HEK293T (cell line): ENCODE measurements around the gene GTPBP3.

ENCODE experiments used
- CTCF ChIA-PET: fragments of 350-600 bp; formaldehyde crosslinking; extraction: SDS; loops from one replicate; lab custom pipeline; 2021; ENCODE audit warnings: antibody characterized with exemption, inconsistent platforms; lab: Yijun Ruan, JAX
- POLR2A ChIA-PET: fragments of 350-600 bp; formaldehyde crosslinking; extraction: SDS; loops from one replicate; lab custom pipeline; 2020; ENCODE audit warnings: antibody characterized with exemption, inconsistent platforms; lab: Yijun Ruan, JAX
- DNase-seq: peaks from one replicate; pipeline ENCODE4 v3.0.0; 2012; ENCODE audit warnings: mixed read lengths; ENCODE audit errors: extremely low spot score
- ARNT ChIP-seq: fragments of 450-650 bp; IDR thresholded peaks from 2 replicates; pipeline ENCODE4 v1.6.1; 2017; ENCODE audit warnings: mild to moderate bottlenecking
- BHLHE40 ChIP-seq: fragments of 450-650 bp; IDR thresholded peaks from 2 replicates; pipeline ENCODE4 v1.6.1; 2016; ENCODE audit warnings: mild to moderate bottlenecking, moderate library complexity, borderline replicate concordance
- CTBP1 ChIP-seq: fragments of 450-650 bp; IDR thresholded peaks from 2 replicates; pipeline ENCODE4 v1.6.1; 2016; ENCODE audit warnings: borderline replicate concordance
- ELF4 ChIP-seq: fragments of 450-650 bp; IDR thresholded peaks from 2 replicates; pipeline ENCODE4 v1.6.1; 2017; ENCODE audit warnings: antibody characterized with exemption
- FOXA1 ChIP-seq: fragments of 450-650 bp; IDR thresholded peaks from 2 replicates; pipeline ENCODE4 v1.6.1; 2016; ENCODE audit warnings: mild to moderate bottlenecking
- FOXK2 ChIP-seq: fragments of 450-650 bp; IDR thresholded peaks from 2 replicates; pipeline ENCODE4 v1.6.1; 2016; ENCODE audit warnings: mild to moderate bottlenecking
- FOXM1 ChIP-seq: fragments of 450-650 bp; IDR thresholded peaks from 2 replicates; pipeline ENCODE4 v1.6.1; 2017; ENCODE audit warnings: mild to moderate bottlenecking, borderline replicate concordance
- HDGF ChIP-seq: fragments of 450-650 bp; IDR thresholded peaks from 2 replicates; pipeline ENCODE4 v1.6.1; 2017; ENCODE audit warnings: antibody characterized with exemption, borderline replicate concordance
- L3MBTL2 ChIP-seq: fragments of 450-650 bp; conservative IDR thresholded peaks from 2 replicates; pipeline ENCODE4 v1.6.1; 2016; ENCODE audit warnings: mild to moderate bottlenecking
- LEF1 ChIP-seq: fragments of 450-650 bp; IDR thresholded peaks from 2 replicates; pipeline ENCODE4 v1.6.1; 2017; ENCODE audit warnings: mild to moderate bottlenecking, borderline replicate concordance
- NFRKB ChIP-seq: fragments of 450-650 bp; IDR thresholded peaks from 2 replicates; pipeline ENCODE4 v1.6.1; 2016; ENCODE audit warnings: mild to moderate bottlenecking, moderate library complexity
- SP1 ChIP-seq: fragments of 450-650 bp; IDR thresholded peaks from 2 replicates; pipeline ENCODE4 v1.6.1; 2017
- SUZ12 ChIP-seq: fragments of 450-650 bp; IDR thresholded peaks from 2 replicates; pipeline ENCODE4 v1.6.1; 2016; ENCODE audit warnings: mild to moderate bottlenecking
- TARDBP ChIP-seq: fragments of 450-650 bp; IDR thresholded peaks from 2 replicates; pipeline ENCODE4 v1.6.1; 2016
- ZNF384 ChIP-seq: fragments of 450-650 bp; IDR thresholded peaks from 2 replicates; pipeline ENCODE4 v1.6.1; 2016
- TF ChIP-seq, protein P1 (sequence below): fragments of 450-650 bp; IDR thresholded peaks from 2 replicates; pipeline ENCODE4 v1.6.1; 2016

The GTPBP3 gene

DNA sequence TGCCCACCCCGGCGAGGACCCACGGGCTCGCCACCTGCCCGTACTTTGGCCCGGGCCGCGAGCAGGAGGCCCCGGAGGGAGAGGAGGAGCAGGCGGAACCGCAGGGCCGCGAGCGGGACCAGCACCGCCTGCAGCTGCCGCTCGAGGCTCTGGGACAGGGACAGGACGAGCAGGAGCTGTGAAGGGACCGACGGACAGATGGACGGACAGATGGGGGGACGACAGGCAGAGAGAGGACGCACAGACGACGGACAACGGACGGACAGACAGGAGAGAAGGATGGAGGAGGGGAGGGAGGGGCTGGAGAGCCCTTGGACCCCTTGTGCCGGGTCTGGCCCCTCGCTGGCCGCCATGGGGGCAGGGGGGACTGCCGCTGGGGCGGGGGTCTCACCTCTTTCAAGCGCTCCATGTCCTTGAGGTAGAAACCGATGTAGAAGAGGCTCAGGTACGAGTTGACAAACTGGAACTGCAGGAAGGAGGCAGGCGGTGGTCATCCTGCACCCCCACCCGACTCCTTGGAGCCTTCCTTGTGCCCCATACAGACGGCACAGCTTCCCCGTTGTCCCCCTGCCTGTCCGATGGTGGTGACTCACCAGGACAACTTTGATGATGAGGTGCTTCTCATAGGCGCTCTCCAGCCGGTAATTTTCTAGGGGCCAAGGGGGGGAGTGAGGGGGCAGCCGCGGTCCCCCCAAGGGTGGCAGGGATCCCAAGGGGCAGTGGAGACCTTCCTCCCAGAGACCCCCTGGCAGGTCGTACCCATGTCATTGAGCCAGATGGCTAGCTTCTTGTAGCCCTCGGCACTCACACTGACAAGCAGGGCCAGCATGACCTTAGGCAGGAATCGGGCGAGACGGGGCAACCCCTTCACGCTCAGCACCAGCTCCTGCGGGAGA is 7.7 kb upstream of the GTPBP3 start:
- CTCF ChIA-PET, result no interaction called here
- TF ChIP-seq L3MBTL2, result no peak
- no peak for TF ChIP-seq LEF1
- no peak for TF ChIP-seq FOXA1
- no peak for TF ChIP-seq BHLHE40
- no peak for TF ChIP-seq CTBP1
- TF ChIP-seq SP1, result no peak
- TF ChIP-seq HDGF, result no peak
- no peak for TF ChIP-seq ELF4
- TF ChIP-seq SUZ12, result no peak
- TF ChIP-seq, protein P1, sequence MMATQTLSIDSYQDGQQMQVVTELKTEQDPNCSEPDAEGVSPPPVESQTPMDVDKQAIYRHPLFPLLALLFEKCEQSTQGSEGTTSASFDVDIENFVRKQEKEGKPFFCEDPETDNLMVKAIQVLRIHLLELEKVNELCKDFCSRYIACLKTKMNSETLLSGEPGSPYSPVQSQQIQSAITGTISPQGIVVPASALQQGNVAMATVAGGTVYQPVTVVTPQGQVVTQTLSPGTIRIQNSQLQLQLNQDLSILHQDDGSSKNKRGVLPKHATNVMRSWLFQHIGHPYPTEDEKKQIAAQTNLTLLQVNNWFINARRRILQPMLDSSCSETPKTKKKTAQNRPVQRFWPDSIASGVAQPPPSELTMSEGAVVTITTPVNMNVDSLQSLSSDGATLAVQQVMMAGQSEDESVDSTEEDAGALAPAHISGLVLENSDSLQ, result no peak
- TF ChIP-seq TARDBP, result no peak
- TF ChIP-seq NFRKB, result no peak
- no peak for TF ChIP-seq FOXM1
- no peak for TF ChIP-seq ARNT
- TF ChIP-seq ZNF384, result no peak
- TF ChIP-seq FOXK2, result no peak
- POLR2A ChIA-PET, result interaction anchor here (0.5 to 9.3 kb wide), 2 partner anchors 22 to 31 kb away, joined by 3 to 107 read pairs; partner anchors contain the start of genes DDA1 and MRPL34
- DNase-seq, result no peak

DNA sequence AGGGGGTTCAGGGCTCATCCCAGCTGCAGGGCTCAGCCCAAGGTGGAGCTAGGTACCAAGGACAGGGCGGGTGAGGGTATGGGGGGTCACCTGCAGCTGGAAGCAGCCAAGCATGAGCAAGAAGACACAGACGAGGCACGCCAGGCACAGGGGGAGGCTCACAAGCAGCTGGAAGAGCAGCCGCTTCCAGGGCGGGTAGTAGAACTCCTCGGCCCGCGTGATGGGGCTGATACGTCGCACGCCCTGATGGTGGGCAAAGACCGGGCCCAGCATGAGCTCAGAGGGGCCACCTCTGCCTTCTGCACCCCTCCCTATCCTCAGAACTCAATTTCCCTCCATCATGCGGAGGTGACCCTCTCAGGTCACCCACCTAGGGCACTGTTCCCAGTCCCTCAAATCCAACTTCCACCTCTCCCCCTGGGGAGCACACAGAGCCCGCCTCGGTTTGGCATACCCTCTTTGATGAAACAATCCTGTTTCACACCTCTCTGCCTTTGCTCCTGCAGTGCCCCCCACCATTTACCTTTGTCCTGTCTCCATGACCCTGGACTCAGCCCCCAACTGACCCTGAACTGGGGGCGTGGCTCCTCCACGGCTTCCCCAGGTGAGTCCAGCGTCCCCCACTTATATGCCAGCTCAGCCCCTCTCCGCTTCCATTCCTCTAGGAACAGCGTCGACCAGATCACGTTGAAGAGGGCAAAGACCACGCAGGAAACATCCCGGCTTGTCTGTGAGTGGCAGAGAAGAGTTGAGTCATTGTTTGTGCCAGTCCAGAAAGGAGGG is 6.9 kb upstream of the GTPBP3 start:
- ChIA-PET POLR2A (interaction anchor here (9.3 kb wide), 1 partner anchor 23 kb away, joined by 107 read pairs; the partner anchor contains the start of genes DDA1 and MRPL34), CTCF (interaction anchor here (0.5 kb wide), 1 partner anchor 12 kb away, joined by 3 read pairs; no protein-coding TSS in a partner anchor)
- TF ChIP-seq FOXK2 (no peak), L3MBTL2 (no peak), HDGF (no peak)
- no peak for DNase-seq

DNA sequence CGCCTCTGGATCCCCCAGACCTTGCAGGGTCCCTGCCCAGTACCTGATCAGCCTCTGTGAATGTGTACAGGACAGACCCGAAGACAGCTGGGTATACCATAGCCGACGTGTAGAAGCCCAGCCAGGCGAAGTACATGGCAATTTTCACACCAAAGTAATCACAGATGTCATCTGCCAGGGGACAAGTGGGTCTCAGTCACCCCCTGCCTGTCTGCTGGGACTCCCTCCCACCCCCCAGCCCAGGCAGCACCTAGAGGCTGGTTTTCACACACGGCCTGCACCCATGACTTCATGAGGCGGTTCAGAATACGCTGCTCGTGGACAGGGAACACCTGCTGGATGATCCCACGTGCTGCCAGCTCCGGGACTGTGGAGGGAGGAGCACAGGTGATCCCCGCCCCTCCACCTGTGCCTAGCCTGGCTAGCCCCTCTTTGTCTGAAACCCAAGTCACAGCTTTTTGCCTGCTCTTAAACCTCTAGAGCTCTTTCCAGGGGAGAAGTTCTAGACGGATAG is 6.3 kb upstream of the GTPBP3 start:
- DNase-seq, result no peak
- ChIA-PET CTCF (interaction anchor here (0.5 kb wide), 1 partner anchor 11 kb away, joined by 3 read pairs; no protein-coding TSS in a partner anchor), POLR2A (interaction anchor here (9.3 kb wide), 1 partner anchor 23 kb away, joined by 107 read pairs; the partner anchor contains the start of genes DDA1 and MRPL34)
- TF ChIP-seq CTBP1, result no peak
- TF ChIP-seq SUZ12, result no peak
- no peak for TF ChIP-seq LEF1
- TF ChIP-seq SP1, result no peak
- TF ChIP-seq, protein P1, result no peak
- TF ChIP-seq ARNT, result no peak
- no peak for TF ChIP-seq HDGF
- TF ChIP-seq NFRKB, result no peak
- TF ChIP-seq FOXK2, result no peak
- no peak for TF ChIP-seq BHLHE40
- TF ChIP-seq ZNF384, result no peak
- no peak for TF ChIP-seq FOXM1
- no peak for TF ChIP-seq ELF4
- TF ChIP-seq TARDBP, result no peak
- TF ChIP-seq FOXA1, result no peak

DNA sequence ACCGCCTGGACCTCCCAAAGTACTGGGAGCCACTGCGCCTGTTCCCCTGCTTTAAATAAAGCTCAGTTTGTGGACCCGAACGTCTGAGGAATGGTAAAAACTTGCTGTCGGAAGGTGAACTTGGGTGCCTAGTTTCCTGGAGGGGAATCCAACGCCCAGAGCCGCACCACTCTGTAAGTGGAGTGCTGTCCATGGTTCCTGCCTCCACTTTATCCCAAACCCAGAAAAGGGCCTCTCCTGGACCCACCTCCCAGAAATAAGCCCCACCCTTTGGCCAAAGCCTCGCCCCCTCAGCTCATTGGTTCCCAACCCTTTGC is 5.0 kb upstream of the GTPBP3 start:
- no peak for DNase-seq
- CTCF ChIA-PET, result interaction anchor here (1.1 to 2.0 kb wide), 2 partner anchors 27 to 39 kb away, joined by 5 to 6 read pairs; partner anchors contain the start of gene MRPL34
- TF ChIP-seq ELF4 (no peak), SP1 (no peak), L3MBTL2 (no peak), BHLHE40 (no peak), FOXK2 (no peak), FOXA1 (no peak), FOXM1 (no peak), CTBP1 (no peak), ARNT (no peak), NFRKB (no peak), HDGF (no peak; the same call in 1 of the 2 replicates), ZNF384 (no peak), TARDBP (no peak), SUZ12 (no peak), LEF1 (no peak)
- TF ChIP-seq, protein P1, result no peak
- POLR2A ChIA-PET, result interaction anchor here (0.6 to 9.3 kb wide), 8 partner anchors 9 to 601 kb away, joined by 3 to 107 read pairs (median 6); partner anchors contain the start of genes DDA1, MRPL34 and USE1
